ENCODE results near the gene SNX30. TPM values are rescaled to one million over a fixed set of nuclear protein-coding genes. Genes with fewer than 3 reads are reported as not detected.

The SNX30 gene
- total RNA-seq, 1 donor from 2014 or later = 18.2 TPM

DNA sequence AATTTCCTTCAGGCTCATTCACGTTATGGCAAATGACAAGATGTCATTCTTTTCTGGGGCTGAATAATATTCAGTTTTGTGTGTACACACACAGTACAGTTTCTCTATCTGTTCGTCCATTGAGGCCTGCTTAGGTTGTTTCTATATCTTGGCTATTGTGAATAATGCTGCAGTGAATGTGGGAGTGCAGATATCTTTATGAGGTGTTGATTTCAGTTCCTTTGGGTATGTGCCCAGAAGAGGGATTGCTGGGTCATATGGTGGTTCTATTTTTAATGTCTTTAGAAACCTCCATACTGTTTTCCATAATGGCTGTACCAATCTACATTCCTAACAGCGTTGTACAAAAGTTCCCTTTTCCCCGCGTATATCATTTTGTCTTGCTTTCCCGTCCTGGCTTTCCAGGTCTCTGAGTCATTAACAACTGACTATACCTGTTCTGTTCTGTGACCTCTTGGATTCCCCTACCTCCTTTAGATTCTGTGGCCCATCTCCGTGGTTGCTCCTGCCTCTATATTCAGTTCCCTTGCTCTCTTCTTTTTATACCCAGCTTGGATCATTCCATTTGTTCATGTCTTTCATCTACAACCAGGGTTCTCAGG lies 6.8 kb downstream of the SNX30 start:
- Mint-ChIP-seq H3K4me1 (ENCODE audit: unreplicated experiment) (peaks cover 32% of the 10 kb centered on the region), H3K9me3 (ENCODE audit: unreplicated experiment) (no peaks in the 10 kb centered on the region), H3K27ac (ENCODE audit: unreplicated experiment) (no peak overlapping the region), H3K4me3 (ENCODE audit: unreplicated experiment) (no peak overlapping the region), H3K36me3 (ENCODE audit: unreplicated experiment) (peaks cover 3% of the 10 kb centered on the region), H3K27me3 (ENCODE audit: unreplicated experiment) (no peaks in the 10 kb centered on the region)
- TF ChIP-seq CTCF (IDR thresholded peaks at IDR 0.05) = no peak
- no peak for DNase-seq (ENCODE audit: extremely low spot score, unreplicated experiment)

DNA sequence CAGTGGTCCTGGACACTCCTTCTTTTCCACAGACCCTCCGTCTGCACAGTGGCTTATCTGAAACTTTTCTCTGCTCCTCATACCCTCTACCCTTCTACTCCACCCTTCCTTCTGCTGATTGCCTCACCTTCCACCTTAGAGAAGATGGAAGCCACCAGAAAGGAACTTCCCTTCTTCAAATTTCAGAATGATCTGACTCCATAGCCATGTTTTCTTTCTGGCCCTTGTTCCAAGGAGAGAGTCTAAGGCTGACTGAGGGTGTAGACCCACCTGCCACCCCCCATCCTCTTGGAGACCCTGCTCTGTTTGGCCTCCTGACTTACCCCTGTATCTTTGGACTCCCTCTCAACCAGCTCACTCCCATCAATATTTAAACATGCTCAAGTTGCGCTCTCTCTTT lies 7.4 kb downstream of the SNX30 start:
- Mint-ChIP-seq H3K9me3 (ENCODE audit: unreplicated experiment) (no peaks in the 10 kb centered on the region), H3K27ac (ENCODE audit: unreplicated experiment) (no peak overlapping the region), H3K27me3 (ENCODE audit: unreplicated experiment) (no peaks in the 10 kb centered on the region), H3K4me1 (ENCODE audit: unreplicated experiment) (peaks cover 27% of the 10 kb centered on the region), H3K36me3 (ENCODE audit: unreplicated experiment) (peaks cover 3% of the 10 kb centered on the region), H3K4me3 (ENCODE audit: unreplicated experiment) (no peak overlapping the region)
- TF ChIP-seq CTCF (IDR thresholded peaks at IDR 0.05) = no peak
- no peak for DNase-seq (ENCODE audit: extremely low spot score, unreplicated experiment)

- Mint-ChIP-seq H3K4me1 (ENCODE audit: unreplicated experiment) (peaks cover 10% of the 10 kb centered on the region), H3K27ac (ENCODE audit: unreplicated experiment) (no peak overlapping the region), H3K9me3 (ENCODE audit: unreplicated experiment) (no peaks in the 10 kb centered on the region), H3K36me3 (ENCODE audit: unreplicated experiment) (peaks cover 3% of the 10 kb centered on the region), H3K4me3 (ENCODE audit: unreplicated experiment) (no peak overlapping the region), H3K27me3 (ENCODE audit: unreplicated experiment) (no peaks in the 10 kb centered on the region)
- TF ChIP-seq CTCF (IDR thresholded peaks at IDR 0.05) = no peak
- no peak for DNase-seq (ENCODE audit: extremely low spot score, unreplicated experiment)
Measured at GRCh38 chr9:112760821-112761220, 10.3 kb downstream of the SNX30 start.

- Mint-ChIP-seq H3K36me3 (ENCODE audit: unreplicated experiment) (peaks cover 6% of the 10 kb centered on the region), H3K27ac (ENCODE audit: unreplicated experiment) (no peak overlapping the region), H3K4me3 (ENCODE audit: unreplicated experiment) (no peak overlapping the region), H3K27me3 (ENCODE audit: unreplicated experiment) (no peaks in the 10 kb centered on the region), H3K4me1 (ENCODE audit: unreplicated experiment) (peaks cover 8% of the 10 kb centered on the region), H3K9me3 (ENCODE audit: unreplicated experiment) (peaks cover 8% of the 10 kb centered on the region)
- TF ChIP-seq CTCF (IDR thresholded peaks at IDR 0.05) = no peak
- DNase-seq (ENCODE audit: extremely low spot score, unreplicated experiment) = no peak
Measured at GRCh38 chr9:112761912-112762655, 11.5 kb downstream of the SNX30 start.

DNA sequence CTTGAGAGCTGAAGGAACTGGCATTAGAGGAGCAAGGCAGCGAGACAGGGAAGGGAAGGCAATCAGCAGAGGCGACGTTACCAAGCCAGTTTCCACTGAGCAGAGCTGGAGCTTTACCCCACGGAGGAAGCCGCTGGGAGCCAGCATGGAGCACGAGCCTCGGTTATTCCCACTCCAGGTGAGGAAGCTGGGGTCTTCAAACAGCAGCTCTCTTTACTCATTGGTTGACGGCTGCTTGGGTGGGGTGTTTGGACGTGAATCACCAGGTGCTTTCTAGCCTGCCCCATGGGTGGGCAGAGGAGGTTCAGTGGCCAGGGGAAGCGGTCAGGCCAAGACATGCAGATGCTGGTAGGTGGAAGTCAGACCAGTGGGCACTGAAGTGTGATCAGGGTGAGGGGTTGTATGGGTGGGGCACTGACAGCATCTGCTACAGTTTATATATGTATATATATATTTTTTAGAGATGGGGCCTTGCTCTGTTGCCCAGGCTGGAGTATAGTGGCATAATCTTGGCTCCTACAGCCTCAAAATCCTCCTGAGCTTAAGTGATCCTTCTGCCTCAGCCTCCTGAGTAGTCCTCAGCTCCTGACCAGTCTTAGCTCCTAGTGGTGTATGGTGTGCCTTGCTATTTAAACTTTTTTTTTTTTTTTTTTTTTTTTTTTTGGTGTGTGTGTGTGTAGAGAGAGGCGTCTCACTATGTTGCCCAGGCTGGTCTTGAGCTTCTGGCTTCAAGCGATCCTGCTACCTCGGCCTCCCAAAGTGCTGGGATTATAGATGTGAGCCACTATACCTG lies 12.4 kb downstream of the SNX30 start:
- H3K27ac Mint-ChIP-seq (ENCODE audit: unreplicated experiment) = no peak overlapping the region
- TF ChIP-seq CTCF (IDR thresholded peaks at IDR 0.05) = no peak

More for the DNA sequence above, 12.4 kb downstream of the SNX30 start:
- Mint-ChIP-seq H3K4me3 (ENCODE audit: unreplicated experiment) (no peak overlapping the region), H3K4me1 (ENCODE audit: unreplicated experiment) (peaks cover 4% of the 10 kb centered on the region), H3K9me3 (ENCODE audit: unreplicated experiment) (peaks cover 8% of the 10 kb centered on the region), H3K27me3 (ENCODE audit: unreplicated experiment) (no peaks in the 10 kb centered on the region), H3K36me3 (ENCODE audit: unreplicated experiment) (peaks cover 6% of the 10 kb centered on the region)
- DNase-seq (ENCODE audit: extremely low spot score, unreplicated experiment) = no peak
